Measurements from ENCODE around the gene RAB36.

The RAB36 gene

GRCh38 chr22:23192133-23192532 lies 46.9 kb downstream of the RAB36 start:
- Mint-ChIP-seq H3K9me3 (no peaks in the 10 kb centered on the region), H3K27me3 (ENCODE audit: low read depth) (peaks cover 5% of the 10 kb centered on the region), H3K4me3 (no peak overlapping the region), H3K36me3 (ENCODE audit: low read depth) (peaks cover 29% of the 10 kb centered on the region), H3K4me1 (peaks cover 19% of the 10 kb centered on the region), H3K27ac (peak overlapping the region in 1 of 3 experiments; percentile 80)
- TF ChIP-seq CTCF (IDR thresholded peaks at IDR 0.05; ENCODE audit: unreplicated experiment in 3 of 3), result no peak

GRCh38 chr22:23192558-23192957 lies 47.3 kb downstream of the RAB36 start:
- H3K4me3 Mint-ChIP-seq, result no peak overlapping the region
- H3K27me3 Mint-ChIP-seq (ENCODE audit: low read depth), result peaks cover 5% of the 10 kb centered on the region
- H3K4me1 Mint-ChIP-seq, result peaks cover 21% of the 10 kb centered on the region
- H3K27ac Mint-ChIP-seq, result peak overlapping the region in 1 of 3 experiments; percentile 80
- H3K36me3 Mint-ChIP-seq (ENCODE audit: low read depth), result peaks cover 27% of the 10 kb centered on the region
- H3K9me3 Mint-ChIP-seq, result no peaks in the 10 kb centered on the region
- no peak for TF ChIP-seq CTCF (IDR thresholded peaks at IDR 0.05; ENCODE audit: unreplicated experiment in 3 of 3)

GRCh38 chr22:23193196-23193827 lies 48.0 kb downstream of the RAB36 start:
- TF ChIP-seq CTCF (IDR thresholded peaks at IDR 0.05; ENCODE audit: unreplicated experiment in 3 of 3), result no peak
- H3K4me1 Mint-ChIP-seq, result peaks cover 21% of the 10 kb centered on the region
- H3K9me3 Mint-ChIP-seq, result no peaks in the 10 kb centered on the region
- H3K4me3 Mint-ChIP-seq, result no peak overlapping the region
- H3K36me3 Mint-ChIP-seq (ENCODE audit: low read depth), result peaks cover 22% of the 10 kb centered on the region
- peaks cover 9% of the 10 kb centered on the region for H3K27me3 Mint-ChIP-seq (ENCODE audit: low read depth)
- H3K27ac Mint-ChIP-seq, result peak overlapping the region in 1 of 3 experiments; percentile 80

- peaks cover 21% of the 10 kb centered on the region for H3K4me1 Mint-ChIP-seq
- TF ChIP-seq CTCF (IDR thresholded peaks at IDR 0.05; ENCODE audit: unreplicated experiment in 3 of 3), result no peak
- peaks cover 22% of the 10 kb centered on the region for H3K36me3 Mint-ChIP-seq (ENCODE audit: low read depth)
- peaks cover 9% of the 10 kb centered on the region for H3K27me3 Mint-ChIP-seq (ENCODE audit: low read depth)
- no peak overlapping the region for H3K27ac Mint-ChIP-seq
- H3K4me3 Mint-ChIP-seq, result no peak overlapping the region
- H3K9me3 Mint-ChIP-seq, result no peaks in the 10 kb centered on the region
Observed at GRCh38 chr22:23193882-23194281, 48.6 kb downstream of the RAB36 start.

- no peak overlapping the region for H3K27ac Mint-ChIP-seq
- H3K4me3 Mint-ChIP-seq, result no peak overlapping the region
- peaks cover 14% of the 10 kb centered on the region for H3K27me3 Mint-ChIP-seq (ENCODE audit: low read depth)
- TF ChIP-seq CTCF (IDR thresholded peaks at IDR 0.05; ENCODE audit: unreplicated experiment in 3 of 3), result no peak
- H3K36me3 Mint-ChIP-seq (ENCODE audit: low read depth), result peaks cover 20% of the 10 kb centered on the region
- H3K4me1 Mint-ChIP-seq, result peaks cover 27% of the 10 kb centered on the region
- no peaks in the 10 kb centered on the region for H3K9me3 Mint-ChIP-seq
Observed at GRCh38 chr22:23196165-23196564, 50.9 kb downstream of the RAB36 start.

GRCh38 chr22:23197836-23198235 lies 52.6 kb downstream of the RAB36 start:
- no peaks in the 10 kb centered on the region for H3K9me3 Mint-ChIP-seq
- H3K27ac Mint-ChIP-seq, result peak overlapping the region; percentile 23 to 58 (median 36)
- TF ChIP-seq CTCF (IDR thresholded peaks at IDR 0.05; ENCODE audit: unreplicated experiment in 3 of 3), result no peak
- H3K4me1 Mint-ChIP-seq, result peaks cover 30% of the 10 kb centered on the region
- peaks cover 14% of the 10 kb centered on the region for H3K36me3 Mint-ChIP-seq (ENCODE audit: low read depth)
- H3K4me3 Mint-ChIP-seq, result peak overlapping the region in 1 of 3 experiments; percentile 16
- peaks cover 9% of the 10 kb centered on the region for H3K27me3 Mint-ChIP-seq (ENCODE audit: low read depth)
